ENCODE measurements around the gene SGCA. TPM values are rescaled to one million over a fixed set of nuclear protein-coding genes. Genes with fewer than 3 reads are reported as not detected.

Gene SGCA
- total RNA-seq, 2 experiments from 2014 or later, result not detected

- no peaks in the 10 kb centered on the region for H3K9me3 Mint-ChIP-seq
- no peak for DNase-seq
- H3K4me1 Mint-ChIP-seq (ENCODE audit: low read depth), result peaks cover 77% of the 10 kb centered on the region
- CTCF ChIA-PET, result interaction anchor here (0.8 to 2.7 kb wide), 7 partner anchors 9 to 129 kb away, joined by 3 to 16 read pairs (median 5); partner anchors contain the start of genes PPP1R9B and SAMD14
- no peak for TF ChIP-seq CTCF (IDR thresholded peaks at IDR 0.05)
- no peaks in the 10 kb centered on the region for H3K27me3 Mint-ChIP-seq
- Histone ChIP-seq H3K27ac (ENCODE audit: low read depth in 1 of 2, low read length in 2 of 2) (peak overlapping the region in 1 of 2 donors; percentile 52), H3K9me3 (ENCODE audit: control insufficient read depth in 1 of 2, insufficient read depth in 1 of 2, low read length in 2 of 2) (peaks cover 0 to 3% of the 10 kb centered on the region in 2 experiments), H3K27me3 (ENCODE audit: control insufficient read depth in 1 of 2, insufficient read depth in 2 of 2, low read length in 2 of 2) (no peaks in the 10 kb centered on the region), H3K4me1 (ENCODE audit: insufficient read depth, low read length) (peaks cover 89% of the 10 kb centered on the region), H3K4me3 (ENCODE audit: low read length) (peak overlapping the region; percentile 17), H3K36me3 (ENCODE audit: insufficient read depth, low read length) (peaks cover 89% of the 10 kb centered on the region)
- H3K27ac Mint-ChIP-seq, result peak overlapping the region; percentile 76
- H3K4me3 Mint-ChIP-seq, result peak overlapping the region; percentile 57
- POLR2A ChIA-PET, result interaction anchor here (3.0 to 5.9 kb wide), 2 partner anchors 10 to 20 kb away, joined by 16 to 50 read pairs; partner anchors contain the start of gene PPP1R9B
- intact Hi-C loops (cut with DNase I, micrococcal nuclease), result loop anchor here in 1 of 2 experiments (5.0 kb wide), 1 partner anchor 36 kb away; no protein-coding TSS in a partner anchor
- H3K36me3 Mint-ChIP-seq (ENCODE audit: low read depth), result peaks cover 97% of the 10 kb centered on the region
- no peak for ATAC-seq (ENCODE audit: poor library complexity)
Observed at GRCh38 chr17:50141026-50141744, 24.6 kb upstream of the SGCA start.

- DNase-seq (peak in 4 of 14 experiments; percentile 27 to 40 (median 35)), ATAC-seq (ENCODE audit: poor library complexity) (no peak)
- intact Hi-C loops (cut with DNase I, micrococcal nuclease), result loop anchor here in 1 of 2 experiments (5.0 kb wide), 1 partner anchor 36 kb away; no protein-coding TSS in a partner anchor
- no peaks in the 10 kb centered on the region for H3K27me3 Mint-ChIP-seq
- H3K36me3 Mint-ChIP-seq (ENCODE audit: low read depth), result peaks cover 96% of the 10 kb centered on the region
- Histone ChIP-seq H3K27me3 (ENCODE audit: control insufficient read depth in 1 of 2, insufficient read depth in 2 of 2, low read length in 2 of 2) (no peaks in the 10 kb centered on the region), H3K27ac (ENCODE audit: low read depth in 1 of 2, low read length in 2 of 2) (peak overlapping the region in 1 of 2 donors; percentile 52), H3K4me3 (ENCODE audit: low read length) (no peak overlapping the region), H3K9me3 (ENCODE audit: control insufficient read depth in 1 of 2, insufficient read depth in 1 of 2, low read length in 2 of 2) (peaks cover 0 to 3% of the 10 kb centered on the region in 2 experiments), H3K36me3 (ENCODE audit: insufficient read depth, low read length) (peaks cover 89% of the 10 kb centered on the region), H3K4me1 (ENCODE audit: insufficient read depth, low read length) (peaks cover 95% of the 10 kb centered on the region)
- ChIA-PET POLR2A (interaction anchor here (3.0 to 5.9 kb wide), 2 partner anchors 9 to 20 kb away, joined by 16 to 50 read pairs; partner anchors contain the start of gene PPP1R9B), CTCF (interaction anchor here (2.1 to 2.6 kb wide), 2 partner anchors 10 to 20 kb away, joined by 7 read pairs; no protein-coding TSS in a partner anchor)
- TF ChIP-seq CTCF (IDR thresholded peaks at IDR 0.05), result no peak
- H3K4me1 Mint-ChIP-seq (ENCODE audit: low read depth), result peaks cover 82% of the 10 kb centered on the region
- H3K27ac Mint-ChIP-seq, result peak overlapping the region; percentile 76
- H3K4me3 Mint-ChIP-seq, result peak overlapping the region; percentile 57
- no peaks in the 10 kb centered on the region for H3K9me3 Mint-ChIP-seq
Observed at GRCh38 chr17:50141745-50142110, 24.1 kb upstream of the SGCA start.

- intact Hi-C loops (cut with DNase I, micrococcal nuclease), result loop anchor here in 1 of 2 experiments (5.0 kb wide), 1 partner anchor 34 kb away; no protein-coding TSS in a partner anchor
- peaks cover 0 to 3% of the 10 kb centered on the region in 2 experiments for H3K9me3 ChIP-seq (ENCODE audit: control insufficient read depth in 1 of 2, insufficient read depth in 1 of 2, low read length in 2 of 2)
- no peaks in the 10 kb centered on the region for H3K9me3 Mint-ChIP-seq
- H3K36me3 Mint-ChIP-seq (ENCODE audit: low read depth), result peaks cover 90% of the 10 kb centered on the region
- ATAC-seq (ENCODE audit: poor library complexity) (no peak), DNase-seq (no peak)
- no peaks in the 10 kb centered on the region for H3K27me3 ChIP-seq (ENCODE audit: control insufficient read depth in 1 of 2, insufficient read depth in 2 of 2, low read length in 2 of 2)
- no peak overlapping the region for H3K4me3 ChIP-seq (ENCODE audit: low read length)
- H3K27me3 Mint-ChIP-seq, result no peaks in the 10 kb centered on the region
- ChIA-PET CTCF (interaction anchor here (2.1 to 2.6 kb wide), 2 partner anchors 9 to 18 kb away, joined by 7 read pairs; no protein-coding TSS in a partner anchor), POLR2A (interaction anchor here (1.2 to 5.9 kb wide), 2 partner anchors 8 to 17 kb away, joined by 4 to 50 read pairs; partner anchors contain the start of gene PPP1R9B)
- peaks cover 73% of the 10 kb centered on the region for H3K36me3 ChIP-seq (ENCODE audit: insufficient read depth, low read length)
- H3K4me1 Mint-ChIP-seq (ENCODE audit: low read depth), result peaks cover 88% of the 10 kb centered on the region
- peak overlapping the region; percentile 28 for H3K4me3 Mint-ChIP-seq
- H3K27ac Mint-ChIP-seq, result peak overlapping the region; percentile 85
- peak overlapping the region in 1 of 2 donors; percentile 9 for H3K27ac ChIP-seq (ENCODE audit: low read depth in 1 of 2, low read length in 2 of 2)
- TF ChIP-seq CTCF (IDR thresholded peaks at IDR 0.05), result no peak
- H3K4me1 ChIP-seq (ENCODE audit: insufficient read depth, low read length), result peaks cover 100% of the 10 kb centered on the region
Observed at GRCh38 chr17:50143461-50144176, 22.2 kb upstream of the SGCA start.

Measured in CD4-positive, alpha-beta T cell (primary cell).